Ecto neural progenitor cell (in vitro differentiated cells): ENCODE results near the gene FAM20C.
"Not testable (repeated sequence)": the region's sequence is repeated elsewhere in the genome, so short reads cannot be mapped to it uniquely, and the experiment has no call there.

Experiments used
- DNase-seq: peaks from one replicate; pipeline ENCODE4 v3.0.0-alpha.2; 2018; ENCODE audit warnings: low spot score

Gene FAM20C

DNA sequence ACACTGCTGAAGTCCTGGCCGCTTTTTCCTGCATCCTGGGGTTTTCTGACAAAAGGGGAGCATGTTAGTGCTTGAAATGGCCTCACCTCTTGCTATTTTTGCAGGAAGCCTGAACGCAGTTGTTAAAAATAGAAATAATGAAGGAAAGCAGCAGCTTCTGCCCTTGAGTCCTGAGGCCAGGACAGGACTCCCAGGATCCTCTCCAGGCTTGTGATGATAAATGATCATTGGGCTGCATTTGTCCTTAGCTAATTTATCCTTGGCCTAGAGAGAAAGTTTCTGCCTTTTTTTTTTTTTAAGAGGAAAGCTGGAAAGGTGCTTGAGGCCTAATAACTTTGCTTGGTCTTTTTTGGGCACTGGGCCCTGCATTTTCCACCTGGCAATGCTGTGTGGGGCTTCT, 17.7 kb upstream of the FAM20C start:
- DNase-seq: no peak

DNA sequence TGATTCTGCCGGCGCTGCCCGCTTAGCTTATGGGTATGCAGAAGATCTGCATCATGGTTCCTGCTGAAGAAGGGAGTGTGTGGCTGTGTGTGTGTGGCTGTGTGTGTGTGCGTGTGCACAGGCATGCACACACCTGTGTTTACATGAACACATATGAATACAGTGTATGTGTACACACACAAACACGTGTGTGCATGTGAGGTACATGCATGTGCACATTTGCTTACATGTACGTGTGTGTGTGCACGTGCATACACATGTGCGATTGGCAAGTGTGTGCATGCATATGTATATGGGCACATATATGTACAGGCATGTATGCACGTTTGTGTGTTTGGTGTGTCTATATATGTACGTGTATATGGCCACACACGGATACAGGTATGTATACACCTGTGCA, 16.4 kb upstream of the FAM20C start:
- DNase-seq: no peak

DNA sequence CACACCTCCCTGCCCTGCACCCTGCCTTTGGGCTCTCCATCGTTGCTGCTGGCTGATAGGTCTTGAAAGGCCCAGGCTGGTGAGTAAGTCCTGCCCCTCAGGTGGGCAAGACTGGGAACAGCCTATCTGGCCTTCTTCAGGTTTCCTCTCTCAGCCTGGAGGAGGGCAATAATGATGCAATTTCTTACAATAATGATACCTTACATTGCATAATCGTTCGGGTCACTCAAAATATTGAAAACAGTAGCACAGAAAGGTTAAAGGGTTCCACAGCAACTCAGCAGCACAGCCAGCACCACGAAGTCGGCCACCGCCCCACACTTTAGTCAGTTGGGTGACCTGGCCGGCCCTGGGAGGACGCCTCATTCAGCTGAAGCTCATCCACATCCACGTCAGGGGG, 16.0 kb upstream of the FAM20C start:
- DNase-seq: no peak

DNA sequence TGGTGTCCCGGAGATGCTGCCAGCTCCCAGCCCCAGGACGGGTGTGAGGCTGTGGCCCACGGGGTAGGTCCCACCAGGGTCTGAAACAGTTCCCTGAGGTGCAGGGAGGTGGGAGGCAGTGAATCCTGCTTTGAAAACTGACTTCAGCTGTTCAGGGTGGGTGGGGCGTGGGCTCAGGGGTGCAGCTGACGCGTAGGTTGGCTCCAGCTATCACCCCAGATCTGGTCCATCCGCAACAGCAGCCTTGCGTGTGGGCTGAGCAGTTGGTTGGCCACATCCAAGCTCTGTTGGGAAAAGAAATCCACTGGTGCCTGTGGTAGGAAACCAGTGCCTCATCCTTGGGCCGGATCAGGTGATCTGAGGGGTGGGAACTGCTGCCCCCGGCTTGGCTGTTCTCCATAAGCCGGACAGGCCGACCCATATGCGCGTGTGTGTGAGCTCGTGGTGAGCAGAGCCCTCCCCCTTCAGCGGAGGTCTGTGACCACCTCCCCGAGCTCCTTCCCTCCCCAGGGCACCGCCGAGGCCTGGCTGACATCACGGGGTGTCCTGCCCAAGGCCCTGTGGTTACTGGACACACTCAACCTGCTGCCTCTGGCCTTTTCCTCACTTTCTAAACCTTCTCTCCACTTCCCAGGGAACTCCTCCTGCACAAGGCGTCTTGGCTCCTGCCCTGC, 15.4 kb upstream of the FAM20C start:
- no peak for DNase-seq

DNA sequence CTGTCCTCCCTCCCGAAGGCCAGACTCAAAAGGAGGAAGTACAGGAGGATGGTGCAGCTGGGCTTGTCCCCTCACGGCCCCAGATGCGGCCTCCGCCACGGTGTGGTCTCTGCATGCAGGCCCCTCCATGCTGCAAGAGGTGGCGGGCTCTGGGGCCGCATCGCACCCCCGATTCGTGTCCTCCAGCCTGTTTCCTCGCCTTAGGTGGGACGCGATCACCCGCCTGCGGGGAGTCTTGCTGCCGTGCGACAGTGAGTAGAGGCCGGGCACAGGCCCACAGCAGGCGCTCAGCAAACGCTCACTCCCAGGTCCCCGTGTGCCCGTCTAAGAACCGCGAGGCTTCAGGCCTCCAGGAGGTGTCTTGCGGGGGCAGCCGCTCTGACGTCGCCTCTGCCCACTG, 13.9 kb upstream of the FAM20C start:
- no peak for DNase-seq

DNA sequence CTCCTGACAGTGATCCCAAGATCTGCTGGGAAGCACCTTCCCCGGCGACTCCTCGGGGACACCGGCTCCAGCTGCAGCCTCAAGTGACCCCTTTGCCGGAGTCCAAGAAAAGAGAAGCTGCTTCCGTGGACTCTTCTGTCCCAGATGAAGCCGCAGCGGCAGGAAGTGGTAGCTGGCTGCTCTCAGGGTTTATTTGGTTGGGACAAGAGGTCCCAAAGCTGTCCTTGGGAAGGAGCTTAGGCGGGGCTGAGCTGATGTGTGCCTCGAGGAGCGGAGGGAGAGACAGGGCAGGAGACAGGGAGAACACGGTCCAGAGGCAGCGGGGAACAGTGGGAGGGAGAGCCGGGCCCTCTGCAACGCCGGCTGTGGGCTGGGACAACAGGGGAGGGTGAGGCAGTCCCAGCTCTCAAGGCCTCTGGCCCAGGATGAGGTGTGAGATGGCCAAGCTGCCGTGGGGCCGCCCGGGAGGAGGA, 13.1 kb upstream of the FAM20C start:
- no peak for DNase-seq

DNA sequence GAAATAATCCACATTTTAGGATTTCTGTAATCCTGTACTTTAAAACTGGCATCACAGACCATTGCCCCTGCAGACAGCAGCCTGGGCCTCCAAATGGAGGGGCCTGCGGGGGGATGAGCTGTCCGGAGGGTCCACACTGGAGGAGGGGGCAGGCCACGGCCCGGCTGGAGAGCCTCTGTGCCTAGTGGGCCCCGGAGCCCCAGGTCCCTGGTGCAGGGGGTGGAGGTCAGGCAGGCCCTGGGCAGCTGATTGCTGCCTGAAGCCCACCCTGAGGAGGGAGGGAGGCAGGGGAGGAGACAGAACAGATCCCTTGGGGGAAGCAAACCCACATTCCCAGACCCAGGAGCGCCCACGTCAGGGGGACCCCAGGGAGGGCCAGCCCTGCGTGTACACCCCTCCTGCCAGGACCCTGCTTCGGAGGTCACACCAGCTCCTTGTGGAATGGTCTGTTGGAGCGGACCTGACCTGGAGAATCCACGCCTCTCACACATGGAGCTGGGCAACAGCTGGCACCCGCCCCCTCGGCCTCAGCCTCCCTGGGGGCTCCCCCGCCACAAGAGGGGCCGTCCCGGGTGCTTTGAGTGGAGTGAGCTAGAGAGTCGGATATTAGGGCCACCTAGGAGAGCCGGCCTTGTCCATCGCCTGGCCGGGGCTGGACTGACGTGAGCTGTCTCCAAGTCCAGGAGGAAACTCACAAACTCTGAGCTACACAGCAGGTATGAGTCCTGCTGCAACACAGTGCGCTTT, 12.2 kb upstream of the FAM20C start:
- no peak for DNase-seq

DNA sequence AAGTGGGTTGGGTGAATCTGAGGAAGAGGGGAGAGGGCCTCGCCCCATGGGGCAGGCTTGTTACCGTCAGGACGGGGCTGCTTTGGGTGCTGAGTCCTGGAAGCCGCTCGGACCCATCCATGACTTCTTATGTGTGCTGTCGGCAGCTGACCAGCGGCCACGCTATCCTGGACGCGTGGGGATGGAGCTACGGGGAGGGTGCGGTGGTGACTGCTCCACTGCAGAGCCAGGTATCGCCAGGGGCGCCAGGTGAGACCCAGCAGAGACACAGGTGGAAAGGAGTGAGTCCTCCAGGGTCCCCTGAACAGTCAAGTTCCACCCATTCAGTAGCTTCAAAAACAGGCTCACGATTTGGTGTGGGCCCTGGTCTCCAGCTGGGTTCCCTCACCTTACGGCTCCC, 10.6 kb upstream of the FAM20C start:
- DNase-seq: no peak

DNA sequence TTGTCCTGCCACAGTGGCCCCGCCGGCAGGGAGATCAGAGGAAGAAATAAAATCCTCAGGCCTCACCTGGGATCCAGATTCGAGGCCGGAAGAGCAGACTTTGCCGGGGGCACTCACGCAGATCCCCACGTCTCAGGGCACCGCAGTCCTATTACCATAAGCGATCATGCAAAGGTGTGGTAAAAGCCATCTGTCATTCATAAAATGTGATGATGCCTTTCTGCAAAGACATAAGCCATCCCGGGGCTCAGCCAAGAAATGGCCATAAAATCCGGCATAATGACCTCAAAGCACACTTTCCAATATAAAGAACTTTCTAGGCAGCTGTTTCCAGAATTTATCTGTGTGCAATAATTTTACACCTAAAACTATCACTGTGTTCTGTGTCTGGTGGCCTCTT, 9.9 kb upstream of the FAM20C start:
- not testable (repeated sequence) for DNase-seq

DNA sequence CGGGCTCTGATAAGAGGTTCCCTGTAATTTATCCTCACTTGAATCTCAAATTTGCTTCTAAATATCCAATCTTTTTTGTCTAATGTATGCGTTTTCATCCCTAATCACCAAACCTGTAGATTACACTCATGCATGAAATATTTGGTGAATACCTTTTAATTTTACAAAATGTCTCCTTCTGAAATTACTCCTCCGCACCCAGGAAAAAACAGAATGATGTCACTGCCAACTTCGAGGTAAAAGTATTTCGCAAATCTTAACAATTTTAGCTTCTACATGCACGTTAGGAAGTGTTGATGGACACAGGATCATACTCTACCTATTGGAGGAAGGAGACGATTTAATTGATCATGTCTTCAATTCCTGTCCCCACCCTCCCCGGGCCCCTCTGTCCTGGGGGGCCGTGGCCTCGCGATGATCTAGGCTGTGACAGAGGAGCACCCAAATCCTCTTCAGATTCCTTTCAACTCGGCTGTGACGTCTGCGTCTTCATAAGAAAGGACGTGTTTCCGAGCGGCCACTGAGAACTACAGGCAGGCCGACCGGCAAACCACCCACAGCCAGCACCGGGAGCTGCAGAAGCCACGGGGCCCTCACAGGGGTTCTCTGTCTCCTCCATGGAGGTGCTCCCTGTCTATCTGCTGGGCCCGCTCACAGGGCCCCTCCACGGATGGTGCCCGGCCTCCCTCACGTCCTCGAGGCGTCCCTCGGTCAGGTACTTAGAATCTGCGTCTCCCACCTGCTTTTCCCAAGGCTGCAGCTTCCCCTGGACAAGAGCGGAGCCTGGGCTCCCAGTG, 8.7 kb upstream of the FAM20C start:
- no peak for DNase-seq

DNA sequence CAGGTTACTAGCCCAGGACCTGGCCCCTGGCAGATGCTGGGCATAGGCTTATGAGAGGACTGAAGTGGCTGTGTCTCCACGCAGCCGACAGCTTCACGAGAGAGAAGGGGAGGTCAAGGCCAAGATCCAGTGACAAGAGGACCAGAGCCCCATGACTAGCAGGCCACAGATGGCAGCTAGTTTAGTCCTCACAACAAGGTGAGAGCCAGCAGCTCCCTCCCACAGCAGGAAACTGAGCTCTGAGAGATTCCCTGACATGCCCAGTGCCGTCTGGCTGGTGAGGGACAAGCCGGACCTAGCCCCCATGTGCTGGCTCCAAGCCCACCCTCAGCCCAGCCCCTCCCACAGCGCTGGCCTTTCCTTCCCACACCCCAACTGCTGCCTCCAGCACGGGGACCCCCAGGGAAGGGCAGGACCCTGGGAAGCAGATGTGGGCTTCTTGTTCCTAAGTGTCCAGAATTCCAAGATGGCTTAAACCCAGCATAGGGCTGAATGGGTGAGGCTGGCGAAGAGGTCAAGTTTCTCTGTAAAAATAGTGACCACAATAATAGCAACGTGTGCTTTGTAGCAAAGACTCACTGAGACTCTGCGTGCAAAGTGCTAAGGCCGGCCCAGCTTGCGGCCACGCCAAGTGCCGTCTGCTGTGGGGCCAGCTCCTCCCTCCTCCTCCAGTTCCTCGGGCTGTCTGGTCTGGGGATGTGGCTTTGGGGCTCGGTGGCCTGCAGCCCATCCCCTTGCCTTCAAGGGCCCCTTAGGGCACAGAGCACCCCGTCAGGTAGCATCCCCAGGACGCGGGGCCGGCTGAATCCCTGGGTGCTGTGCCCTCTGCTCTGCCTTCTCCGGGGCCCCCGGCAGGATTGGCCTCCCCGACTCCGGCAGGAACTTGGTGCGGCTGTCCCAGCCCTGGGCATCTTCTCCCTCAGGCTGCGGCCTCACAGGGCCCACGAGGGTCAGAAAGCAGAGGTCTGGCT, 7.8 kb upstream of the FAM20C start:
- no peak for DNase-seq

DNA sequence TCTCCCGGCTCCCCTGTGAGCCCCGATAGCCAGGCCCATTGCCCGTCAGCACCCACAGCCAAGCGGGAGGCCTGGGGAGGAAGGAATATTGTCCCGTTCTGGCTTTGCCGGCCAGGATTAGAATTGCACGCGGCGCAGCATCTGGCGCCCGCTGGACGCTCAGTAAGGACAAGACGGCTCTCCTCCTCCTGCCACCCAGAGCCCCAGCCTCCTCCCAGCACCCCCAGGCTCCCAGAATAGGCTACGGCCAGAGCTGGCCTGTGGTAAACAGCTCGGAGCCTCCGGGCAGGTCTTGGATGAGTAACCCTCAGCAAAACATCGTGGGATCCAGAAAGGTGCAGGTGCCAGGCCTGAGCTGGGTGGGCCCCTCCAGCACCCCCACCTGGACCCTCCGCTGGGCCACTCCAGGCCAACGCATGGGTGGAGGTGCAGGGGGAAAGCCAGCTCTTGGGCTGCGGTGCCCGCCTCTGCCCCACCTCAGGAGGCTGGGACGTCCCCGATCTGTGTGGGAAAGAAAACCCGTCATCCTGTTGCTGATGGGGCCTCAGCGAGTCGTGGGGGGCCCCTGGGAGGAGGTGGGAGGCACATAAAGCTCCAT, 5.8 kb upstream of the FAM20C start:
- no peak for DNase-seq

DNA sequence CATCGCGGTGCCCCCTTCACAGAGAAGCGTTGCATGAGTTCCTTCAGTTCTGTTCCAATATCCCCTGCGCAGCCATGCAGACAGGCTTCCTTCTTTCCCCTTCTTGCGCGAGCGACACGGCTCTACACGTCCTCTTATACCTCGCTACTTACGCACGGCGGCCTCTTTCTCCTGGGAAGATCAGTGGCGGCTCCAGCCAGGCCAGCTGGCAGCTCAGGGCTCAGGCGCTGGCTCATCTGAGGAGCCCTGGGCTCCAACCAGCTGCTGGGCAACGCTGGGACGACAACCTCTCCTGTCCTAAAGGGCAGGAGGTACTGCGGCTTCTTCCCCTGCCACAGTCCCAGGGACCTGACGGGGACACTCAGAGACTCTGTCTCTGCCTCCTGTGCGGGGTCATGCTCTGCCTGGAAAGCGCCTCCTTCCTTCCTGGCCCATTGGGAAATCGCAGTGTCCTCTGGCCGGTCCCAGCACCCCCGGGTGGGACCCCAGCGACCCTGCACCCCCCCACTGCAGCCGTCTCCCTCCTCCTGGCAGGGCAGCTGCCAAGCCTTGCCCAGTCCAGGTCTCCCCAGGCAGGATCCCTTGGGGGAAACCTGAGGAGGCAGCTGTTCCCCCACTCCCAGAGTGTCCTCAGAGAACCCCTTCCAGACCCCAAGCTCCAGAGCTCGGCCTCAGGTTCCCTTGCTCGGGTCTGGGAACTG, 5.0 kb upstream of the FAM20C start:
- no peak for DNase-seq

DNA sequence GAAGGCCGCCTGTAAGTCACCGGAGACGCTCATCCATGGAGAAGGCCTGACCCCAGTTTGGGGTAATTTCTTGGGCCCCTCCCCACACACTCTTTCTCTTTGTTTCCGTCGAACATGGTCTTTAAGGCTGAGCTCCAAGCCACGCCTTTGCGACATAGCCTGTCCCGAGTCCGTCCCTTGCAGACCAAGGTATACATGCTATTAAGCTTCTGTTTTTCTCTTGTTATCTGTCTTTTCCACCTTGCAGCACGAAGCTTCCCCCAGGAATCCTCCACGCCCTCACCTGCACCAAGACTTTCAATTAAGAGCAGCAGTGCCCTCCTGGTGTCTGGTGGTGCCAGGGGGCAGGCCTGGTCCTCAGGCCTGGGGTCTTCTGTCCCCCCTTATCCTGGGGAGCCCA, 4.2 kb upstream of the FAM20C start:
- DNase-seq: no peak

DNA sequence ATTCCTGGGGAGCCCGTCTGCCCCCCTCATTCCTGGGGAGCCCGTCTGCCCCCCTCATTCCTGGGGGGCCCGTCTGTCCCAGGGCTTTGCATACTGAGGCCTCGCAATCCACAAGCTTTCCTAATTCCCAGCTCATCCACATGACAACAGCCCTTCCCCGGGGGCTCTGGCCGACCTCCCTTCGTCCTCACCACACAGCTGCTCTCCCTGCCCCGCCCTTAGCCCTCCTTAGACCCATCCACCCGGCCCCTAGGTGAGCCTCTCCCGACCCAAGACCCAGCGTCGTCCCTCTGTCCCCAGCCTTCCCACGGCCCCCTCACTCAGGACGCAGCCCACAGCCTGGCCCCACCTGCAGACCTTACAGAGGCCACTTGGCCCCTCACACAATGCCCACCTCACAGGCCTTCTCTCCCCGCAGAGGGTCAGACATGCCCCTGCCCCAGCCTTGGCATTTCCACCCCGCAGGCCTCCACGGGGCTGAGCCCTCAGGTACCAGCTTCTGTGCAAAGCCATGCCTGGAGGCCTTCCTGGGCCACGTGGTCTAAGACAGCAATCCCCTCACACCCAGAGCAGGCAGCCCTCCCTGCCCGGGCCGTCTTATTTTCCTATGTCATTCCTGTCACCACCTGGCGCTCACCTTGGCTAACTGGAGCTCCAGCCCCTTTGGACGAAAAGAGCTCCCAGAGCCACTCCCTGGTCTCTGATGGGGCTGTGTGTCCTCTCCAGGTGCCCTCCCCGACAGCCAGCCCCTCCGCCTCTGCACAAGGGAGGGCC, 3.5 kb upstream of the FAM20C start:
- no peak for DNase-seq

DNA sequence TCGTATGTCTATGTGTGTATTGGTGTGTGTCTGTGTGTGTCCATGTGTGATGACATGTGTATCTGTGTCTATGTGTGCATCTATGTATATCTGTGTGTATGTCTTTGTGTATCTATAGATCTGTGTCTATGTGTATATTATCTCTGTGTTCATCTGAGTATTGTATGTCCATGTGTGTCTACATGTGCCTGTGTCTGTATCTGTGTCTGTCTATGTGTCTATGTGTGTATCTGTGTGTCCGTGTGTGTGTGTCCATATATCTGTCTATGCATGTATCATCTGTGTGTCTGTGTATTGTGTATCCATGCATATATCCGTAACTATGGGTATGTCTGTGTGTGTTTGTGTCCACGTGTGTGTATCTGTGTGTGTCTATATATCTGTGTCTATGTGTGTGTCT, 2.7 kb upstream of the FAM20C start:
- DNase-seq: no peak

DNA sequence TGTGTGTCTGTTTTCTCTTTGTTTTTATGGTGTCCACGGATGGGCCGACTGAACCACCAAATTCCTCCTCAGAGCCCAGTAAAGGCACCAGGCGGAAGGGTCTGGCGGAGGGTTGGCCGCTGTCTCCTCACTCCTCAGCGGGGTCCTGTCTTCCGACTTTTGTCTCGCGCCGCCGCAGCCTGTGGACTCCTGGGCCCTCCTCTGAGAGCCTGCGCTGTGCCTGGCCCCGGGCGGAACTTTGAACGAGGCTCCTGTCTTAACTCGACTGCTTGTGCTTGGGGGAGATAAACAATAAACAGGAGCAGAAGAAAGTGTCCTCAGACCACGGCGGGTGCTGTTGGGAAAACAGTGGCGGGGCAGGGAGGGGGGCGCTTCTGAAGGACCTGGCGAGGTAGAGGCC, 2.2 kb upstream of the FAM20C start:
- DNase-seq: no peak

DNA sequence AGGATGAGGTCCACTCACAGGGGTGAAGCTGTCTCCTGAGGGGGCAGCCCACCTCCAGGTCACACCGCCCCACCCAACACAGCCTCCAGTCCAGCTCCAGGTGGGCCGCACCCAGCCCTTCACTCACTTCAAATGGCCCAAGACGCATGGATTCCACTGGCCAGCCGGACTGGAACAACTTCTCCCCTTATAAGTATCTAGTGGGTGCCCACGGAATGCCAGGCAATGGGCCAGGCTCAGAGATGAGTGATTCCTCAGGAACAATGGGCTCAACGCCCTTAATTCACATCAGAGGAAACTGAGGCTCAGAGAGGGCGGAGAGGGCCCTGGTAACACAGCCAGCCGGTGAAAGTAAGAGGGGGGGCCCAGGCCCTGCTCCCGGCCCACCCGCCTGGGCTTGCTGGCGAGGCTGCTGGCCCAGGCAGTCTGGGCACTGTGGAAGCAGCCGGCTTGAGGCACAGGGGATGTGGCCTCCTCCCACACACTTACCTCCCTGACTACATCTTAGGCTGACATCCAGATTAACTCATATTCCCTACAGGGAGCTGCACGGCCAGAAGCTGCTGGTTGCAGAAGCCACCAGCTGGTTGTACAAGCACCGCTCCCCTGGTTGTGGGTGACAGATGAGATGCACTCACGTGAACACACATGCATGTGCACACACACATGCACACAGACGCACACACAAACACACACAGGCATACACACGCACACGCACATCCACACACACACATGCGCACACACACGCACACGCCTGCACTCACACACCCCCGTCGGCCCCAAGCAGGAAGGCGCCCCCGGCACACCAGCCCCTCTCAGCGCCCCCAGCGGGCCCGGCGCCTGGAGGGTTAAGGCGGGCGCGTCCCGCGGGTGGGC, 1.0 kb upstream of the FAM20C start:
- peak; percentile 64 for DNase-seq
